ENCODE results near the gene CLEC7A.
A peak's percentile ranks its signal among the peaks of the same experiment; 100 is the strongest.

CLEC7A gene

GRCh38 chr12:10130042-10130441, at the start of gene CLEC7A:
Gene CLEC7A (minus strand): TSS chr12:10130199. CDS start chr12:10130082, 117 bp downstream.
- peak; percentile 7 for DNase-seq

GRCh38 chr12:10179776-10180181, 49.8 kb upstream of the CLEC7A start:
- no peak for DNase-seq

GRCh38 chr12:10178821-10179220, 48.8 kb upstream of the CLEC7A start, which contains the start of gene TMEM52B:
Gene TMEM52B (plus strand): TSS chr12:10179032. CDS start chr12:10179575, 543 bp downstream.
- no peak for DNase-seq

DNA sequence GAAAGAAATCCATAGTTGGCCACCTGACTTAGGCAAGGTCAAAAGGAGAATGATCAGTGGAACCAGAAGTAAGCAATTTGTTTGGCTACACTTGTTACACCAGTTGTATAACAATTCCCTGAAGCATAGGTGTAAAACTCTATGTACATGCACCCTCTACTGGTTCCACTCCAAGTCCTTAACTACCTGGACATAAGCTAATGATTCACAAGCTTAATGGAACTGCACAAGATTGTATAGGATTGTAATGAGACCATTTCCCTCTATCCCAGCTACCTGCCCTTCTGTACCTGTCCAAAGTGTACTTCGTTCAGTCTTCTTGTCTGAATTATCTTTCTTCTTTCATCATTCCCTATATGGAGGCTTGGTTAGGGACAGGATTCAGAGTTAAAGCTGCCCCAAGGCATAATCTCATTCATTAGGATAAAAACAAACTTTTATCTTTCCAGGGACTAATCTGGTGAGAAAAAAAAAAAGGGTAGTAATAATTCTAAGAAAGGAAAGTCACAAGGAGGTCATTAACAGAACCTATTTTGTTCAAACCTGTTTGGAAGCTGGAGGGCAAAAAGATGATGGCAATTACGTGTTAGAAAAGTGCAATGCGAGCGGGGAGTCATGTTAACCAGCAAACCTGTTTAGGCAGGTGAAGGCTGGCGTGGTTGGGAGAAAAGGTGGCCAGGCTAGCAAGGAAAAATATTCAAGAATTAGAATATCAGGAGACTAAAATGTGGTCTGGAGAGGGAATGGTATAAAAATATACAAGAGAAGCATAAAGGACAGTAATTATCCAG, 46.0 kb upstream of the CLEC7A start:
- no peak for DNase-seq

DNA sequence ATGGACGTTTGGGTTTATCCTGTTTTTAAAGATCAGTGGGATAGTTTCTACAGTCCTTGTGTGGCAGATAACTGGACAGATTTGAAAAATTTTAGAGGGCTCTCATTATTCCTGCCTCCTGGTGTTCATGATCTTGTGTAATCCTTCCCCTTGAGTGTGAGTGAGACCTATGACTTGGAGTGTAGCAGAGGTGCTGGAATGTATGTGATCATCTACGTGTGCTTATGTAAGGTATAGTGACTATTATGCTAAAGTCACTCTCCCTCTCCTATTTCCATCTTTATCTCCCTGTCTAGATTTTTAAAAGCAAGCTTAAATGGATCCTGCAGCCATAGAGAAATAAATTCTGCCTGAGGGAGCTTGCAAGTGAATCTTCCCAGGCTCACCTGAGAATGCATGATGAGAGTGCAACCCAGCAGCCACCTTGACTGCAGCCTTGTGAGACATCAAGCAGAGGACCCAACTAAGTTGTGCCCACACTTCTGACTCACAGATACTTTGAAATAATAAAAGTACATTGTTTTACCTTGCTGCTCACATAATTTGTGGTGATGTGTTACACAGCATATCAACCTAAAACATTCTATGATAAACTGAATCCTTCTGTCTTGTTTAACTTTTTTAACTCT, 45.1 kb upstream of the CLEC7A start:
- DNase-seq = no peak

GRCh38 chr12:10171973-10172728, 42.2 kb upstream of the CLEC7A start, which contains the start of gene OLR1:
Gene OLR1 (minus strand): TSS chr12:10172132. CDS start chr12:10172077, 55 bp downstream.
- DNase-seq = no peak

GRCh38 chr12:10170216-10170615, 40.2 kb upstream of the CLEC7A start:
- DNase-seq = no peak

DNA sequence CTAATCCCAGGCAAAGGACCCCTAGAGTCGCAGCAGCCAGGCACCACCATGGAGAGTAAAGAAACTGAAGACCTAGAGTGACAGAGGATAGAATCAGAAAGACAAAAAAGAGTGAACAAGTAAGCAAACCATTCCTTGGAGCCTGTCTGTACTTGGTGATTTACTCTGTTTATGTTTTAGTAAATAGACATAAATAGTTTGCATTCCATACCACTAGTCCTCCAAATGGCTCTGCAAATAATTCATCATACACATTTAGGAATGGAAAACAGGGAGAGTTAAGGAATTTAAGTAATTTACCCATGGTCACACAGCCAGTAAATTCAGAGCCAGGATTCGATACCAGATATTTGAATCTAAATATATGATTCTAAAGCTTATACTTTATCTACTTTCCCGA, 39.1 kb upstream of the CLEC7A start:
- DNase-seq = no peak

GRCh38 chr12:10167599-10167998, 37.6 kb upstream of the CLEC7A start:
- DNase-seq = peak; percentile 65

DNA sequence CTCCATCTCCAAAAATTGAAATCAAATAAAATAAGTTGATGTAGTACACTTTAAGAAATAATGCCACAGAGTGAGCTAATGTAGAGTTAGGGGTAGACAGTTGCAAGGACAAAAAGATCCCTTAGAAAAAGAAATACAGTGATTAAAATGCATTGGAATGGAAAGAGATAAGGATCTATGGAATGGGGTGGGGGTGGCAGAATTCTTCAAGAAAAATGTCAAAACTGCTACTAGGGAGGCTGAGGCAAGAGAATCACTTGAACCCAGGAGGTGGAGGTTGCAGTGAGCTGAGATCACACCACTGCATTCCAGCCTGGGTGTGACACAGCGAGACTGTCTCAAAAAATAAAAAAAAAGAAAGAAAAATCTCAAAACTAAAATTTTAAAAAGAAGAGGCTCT, 35.4 kb upstream of the CLEC7A start:
- no peak for DNase-seq

DNA sequence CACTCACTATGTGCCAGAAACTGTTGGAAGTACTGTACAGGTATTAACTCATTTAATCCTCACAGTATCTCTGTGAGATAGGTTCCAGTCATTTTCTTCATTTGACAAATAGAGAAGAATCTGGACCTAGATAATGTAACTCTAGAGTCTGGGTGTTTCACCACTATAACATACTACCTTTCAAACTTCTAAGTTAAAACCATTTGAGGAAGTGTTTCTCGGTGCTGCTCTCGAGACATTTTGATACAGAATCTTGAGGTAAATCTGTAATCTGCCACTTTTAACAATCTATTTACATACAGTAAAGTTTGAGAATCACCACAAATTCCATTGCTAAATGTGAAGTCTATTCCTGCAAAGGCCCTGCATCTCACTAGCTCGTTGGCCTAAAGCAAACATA, 33.1 kb upstream of the CLEC7A start:
- DNase-seq = peak; percentile 33

DNA sequence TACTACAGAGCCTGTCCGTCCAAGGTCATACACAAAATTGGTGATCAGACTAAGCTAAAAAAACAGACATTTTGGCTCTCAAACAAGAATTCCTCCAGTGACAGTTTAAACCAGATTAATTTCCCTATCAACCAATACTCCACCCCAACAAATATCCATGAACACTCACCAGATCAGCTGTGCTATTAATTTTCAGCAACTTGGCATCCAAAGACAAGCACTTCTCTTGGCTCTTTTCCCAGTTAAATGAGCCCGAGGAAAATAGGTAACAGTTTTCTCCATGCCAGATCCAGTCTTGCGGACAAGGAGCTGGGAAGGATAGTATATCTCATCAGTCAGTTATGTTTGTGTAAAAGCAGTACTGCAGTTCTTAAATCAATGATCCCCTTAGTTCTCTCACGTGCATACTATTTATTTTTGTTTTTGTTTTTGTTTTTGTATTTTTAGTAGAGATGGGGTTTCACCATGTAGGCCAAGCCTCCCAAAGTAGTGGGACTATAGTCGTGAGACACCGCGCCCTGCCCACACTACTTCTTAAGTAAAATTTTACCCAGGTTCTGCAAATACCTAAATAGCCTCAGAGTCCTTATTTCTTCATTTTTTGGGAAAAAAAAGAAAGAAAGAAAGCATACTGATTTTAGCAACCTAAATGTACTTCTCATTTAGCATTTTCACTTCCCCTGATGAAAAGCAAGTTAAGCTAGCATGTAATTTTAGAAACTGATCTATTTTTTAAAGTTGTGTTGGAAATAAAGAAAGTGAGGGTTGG, 30.8 kb upstream of the CLEC7A start:
- no peak for DNase-seq

GRCh38 chr12:10159280-10159679, 29.3 kb upstream of the CLEC7A start:
- peak; percentile 7 for DNase-seq

- peak; percentile 10 for DNase-seq
Observed at GRCh38 chr12:10158406-10158805, 28.4 kb upstream of the CLEC7A start.

- no peak for DNase-seq
Observed at GRCh38 chr12:10155966-10156365, 26.0 kb upstream of the CLEC7A start.

DNA sequence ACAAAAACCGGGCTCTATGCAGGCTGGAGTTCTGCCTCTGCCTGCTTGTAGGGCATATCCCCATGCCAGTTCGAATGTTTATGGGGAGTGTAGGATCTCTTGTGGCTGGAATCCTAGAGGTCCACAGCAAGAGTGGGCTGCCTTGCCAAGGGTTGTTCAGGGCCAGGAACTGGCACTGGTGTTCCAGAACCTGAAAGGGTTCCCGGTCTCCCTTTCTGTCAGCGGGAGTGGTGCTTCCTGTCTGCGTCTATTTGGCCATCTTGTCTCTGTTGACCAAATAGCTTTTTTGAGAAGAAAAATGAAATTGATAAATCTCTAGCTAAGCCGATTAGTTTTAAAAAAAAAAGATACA, 24.1 kb upstream of the CLEC7A start:
- DNase-seq = no peak

- peak; percentile 80 for DNase-seq
Observed at GRCh38 chr12:10153271-10154144, 23.5 kb upstream of the CLEC7A start.

DNA sequence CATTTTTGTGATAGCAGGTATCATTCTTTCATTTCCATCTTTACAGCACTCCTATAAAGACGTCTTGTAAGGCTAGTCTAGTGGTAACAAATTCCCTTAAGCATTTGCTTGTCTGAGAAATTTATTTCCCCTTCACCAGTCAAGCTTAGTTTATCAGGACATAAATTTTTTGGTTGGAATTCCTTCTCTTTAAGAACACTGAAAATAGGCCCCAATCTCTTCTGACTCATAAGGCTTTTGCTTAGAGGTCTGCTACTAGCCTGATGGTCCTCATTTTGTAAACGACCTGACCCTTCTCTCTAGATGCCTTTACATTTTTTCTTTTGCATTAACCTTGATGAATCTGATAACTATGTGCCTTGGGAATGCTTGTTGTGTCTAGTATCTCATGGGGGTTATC, 21.6 kb upstream of the CLEC7A start:
- no peak for DNase-seq

GRCh38 chr12:10147714-10148403, 17.9 kb upstream of the CLEC7A start:
- DNase-seq = no peak

DNA sequence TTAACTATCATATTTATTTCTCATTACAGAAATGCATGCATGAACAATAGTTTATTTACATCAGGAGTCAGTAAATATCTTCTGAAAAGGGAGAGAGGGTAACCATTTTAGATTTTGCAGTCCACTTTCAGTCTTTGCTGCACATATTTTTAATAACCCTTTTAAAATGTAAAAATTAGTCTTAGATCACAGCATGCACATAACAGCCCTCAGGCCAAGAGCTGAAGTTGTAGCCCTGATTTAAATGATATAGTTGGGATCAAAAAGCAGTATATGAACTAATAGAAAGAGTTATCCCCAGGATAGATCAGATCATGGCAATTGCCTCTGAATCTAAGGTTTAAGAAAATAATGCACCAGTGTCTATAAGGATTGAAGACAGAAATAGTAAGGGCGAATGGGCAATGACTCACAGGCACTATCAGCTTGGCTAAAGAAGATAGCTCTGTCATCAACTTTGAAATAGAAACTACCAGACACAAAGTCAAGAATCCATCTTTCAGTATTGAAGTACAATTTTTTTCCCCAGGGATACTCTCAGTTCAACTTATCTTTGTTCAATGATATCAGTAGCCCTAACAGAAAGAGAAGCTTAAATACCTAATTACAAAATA, 13.1 kb upstream of the CLEC7A start:
- DNase-seq = peak; percentile 9

DNA sequence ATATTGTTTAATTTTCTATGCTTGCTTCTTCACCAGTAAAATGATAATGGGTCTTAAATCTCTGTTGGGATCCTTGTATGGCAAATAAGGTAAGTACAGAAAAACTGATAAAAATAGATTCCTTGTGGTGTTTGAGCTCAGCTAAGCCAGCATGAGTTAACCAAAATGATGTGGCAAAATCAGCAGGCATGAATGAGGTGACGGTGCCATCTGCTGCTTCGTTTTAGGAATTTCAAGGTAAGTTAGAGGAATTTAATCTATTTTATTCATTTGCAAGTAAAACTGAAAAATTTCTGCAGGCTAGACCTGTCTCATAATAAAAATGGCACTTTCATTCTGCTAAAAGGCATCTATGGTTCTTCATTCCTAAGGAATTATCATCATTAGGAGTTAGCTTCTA, 10.0 kb upstream of the CLEC7A start:
- peak; percentile 88 for DNase-seq

Data from hematopoietic multipotent progenitor cell treated with erythropoietin and hydrocortisone succinate and interleukin-3 and kit ligand, for 4 days (in vitro differentiated cells).